Measurements from ENCODE around the gene ATPAF1.

DNA sequence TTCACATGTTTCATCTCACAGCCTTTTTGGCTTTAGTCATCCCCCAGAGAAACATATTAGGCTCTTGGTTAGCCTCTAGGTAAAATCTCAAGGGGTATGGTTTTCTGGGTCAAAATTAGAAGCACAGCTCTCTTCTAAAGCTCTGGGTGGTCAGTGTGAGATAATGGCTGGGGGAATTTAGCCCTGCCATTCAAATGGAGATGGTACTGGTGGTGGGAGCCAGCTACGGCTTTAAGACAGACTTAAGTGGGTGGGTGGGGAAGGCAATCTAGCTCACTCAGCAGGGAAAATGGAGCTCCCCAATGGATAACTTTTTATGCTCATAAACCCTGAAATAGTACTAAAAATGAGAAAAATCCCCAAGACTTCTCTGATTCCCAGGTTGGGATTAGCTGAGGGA, 9.2 kb upstream of the ATPAF1 start:
- TF ChIP-seq, protein P1, sequence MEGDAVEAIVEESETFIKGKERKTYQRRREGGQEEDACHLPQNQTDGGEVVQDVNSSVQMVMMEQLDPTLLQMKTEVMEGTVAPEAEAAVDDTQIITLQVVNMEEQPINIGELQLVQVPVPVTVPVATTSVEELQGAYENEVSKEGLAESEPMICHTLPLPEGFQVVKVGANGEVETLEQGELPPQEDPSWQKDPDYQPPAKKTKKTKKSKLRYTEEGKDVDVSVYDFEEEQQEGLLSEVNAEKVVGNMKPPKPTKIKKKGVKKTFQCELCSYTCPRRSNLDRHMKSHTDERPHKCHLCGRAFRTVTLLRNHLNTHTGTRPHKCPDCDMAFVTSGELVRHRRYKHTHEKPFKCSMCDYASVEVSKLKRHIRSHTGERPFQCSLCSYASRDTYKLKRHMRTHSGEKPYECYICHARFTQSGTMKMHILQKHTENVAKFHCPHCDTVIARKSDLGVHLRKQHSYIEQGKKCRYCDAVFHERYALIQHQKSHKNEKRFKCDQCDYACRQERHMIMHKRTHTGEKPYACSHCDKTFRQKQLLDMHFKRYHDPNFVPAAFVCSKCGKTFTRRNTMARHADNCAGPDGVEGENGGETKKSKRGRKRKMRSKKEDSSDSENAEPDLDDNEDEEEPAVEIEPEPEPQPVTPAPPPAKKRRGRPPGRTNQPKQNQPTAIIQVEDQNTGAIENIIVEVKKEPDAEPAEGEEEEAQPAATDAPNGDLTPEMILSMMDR (conservative IDR thresholded peaks at IDR 0.05; ENCODE audit: low read length) = no peak
- no peak for TF ChIP-seq EZH2phosphoT487 (IDR thresholded peaks at IDR 0.05; ENCODE audit: borderline replicate concordance)
